GM21381 (cell line): ENCODE data around the gene PPM1D.
A peak's percentile ranks its signal among the peaks of the same experiment; 100 is the strongest.

Experiments used
- ATAC-seq: cut with Tn5 transposase; IDR thresholded peaks from one replicate; pipeline ENCODE4 v1.9.1; 2021; ENCODE audit warnings: mild to moderate bottlenecking, moderate library complexity; ENCODE audit not compliant: unreplicated experiment

The PPM1D gene

GRCh38 chr17:60618080-60618479 is 18.1 kb downstream of the PPM1D start:
- no peak for ATAC-seq

GRCh38 chr17:60618854-60619526 is 19.0 kb downstream of the PPM1D start:
- ATAC-seq = no peak

- ATAC-seq = no peak
Measured at GRCh38 chr17:60622961-60623360, 23.0 kb downstream of the PPM1D start.

GRCh38 chr17:60623415-60623814 is 23.4 kb downstream of the PPM1D start:
- no peak for ATAC-seq

GRCh38 chr17:60627124-60627523 is 27.1 kb downstream of the PPM1D start:
- no peak for ATAC-seq

- ATAC-seq = no peak
Measured at GRCh38 chr17:60628252-60628889, 28.4 kb downstream of the PPM1D start.

- no peak for ATAC-seq
Measured at GRCh38 chr17:60629120-60629519, 29.1 kb downstream of the PPM1D start.

- ATAC-seq = no peak
Measured at GRCh38 chr17:60630352-60630751, 30.4 kb downstream of the PPM1D start.

- ATAC-seq = no peak
Measured at GRCh38 chr17:60631119-60631518, 31.1 kb downstream of the PPM1D start.

- ATAC-seq = no peak
Measured at GRCh38 chr17:60637683-60638082, 37.7 kb downstream of the PPM1D start.

GRCh38 chr17:60639019-60639330 is 39.0 kb downstream of the PPM1D start:
- no peak for ATAC-seq

- ATAC-seq = no peak
Measured at GRCh38 chr17:60640503-60640902, 40.5 kb downstream of the PPM1D start.

GRCh38 chr17:60641126-60641525 is 41.1 kb downstream of the PPM1D start:
- ATAC-seq = no peak

- ATAC-seq = no peak
Measured at GRCh38 chr17:60641810-60642220, 41.8 kb downstream of the PPM1D start.

- ATAC-seq = no peak
Measured at GRCh38 chr17:60645918-60646523, 46.0 kb downstream of the PPM1D start.

- no peak for ATAC-seq
Measured at GRCh38 chr17:60646701-60647100, 46.7 kb downstream of the PPM1D start.

GRCh38 chr17:60647705-60648104 is 47.7 kb downstream of the PPM1D start:
- ATAC-seq = no peak

GRCh38 chr17:60652454-60653247 is 52.7 kb downstream of the PPM1D start:
- peak; percentile 97 for ATAC-seq

- no peak for ATAC-seq
Measured at GRCh38 chr17:60653569-60653968, 53.6 kb downstream of the PPM1D start.

- no peak for ATAC-seq
Measured at GRCh38 chr17:60656499-60656898, 56.5 kb downstream of the PPM1D start.

GRCh38 chr17:60659156-60659555 is 59.2 kb downstream of the PPM1D start:
- no peak for ATAC-seq

- ATAC-seq = no peak
Measured at GRCh38 chr17:60661489-60661888, 61.5 kb downstream of the PPM1D start.
